Measurements from ENCODE around the gene SYT7.

GRCh38 chr11:61515686-61516085 lies 65.2 kb downstream of the SYT7 start:
- no peak for TF ChIP-seq POLR2A (IDR thresholded peaks at IDR 0.05)
- TF ChIP-seq, protein P1, sequence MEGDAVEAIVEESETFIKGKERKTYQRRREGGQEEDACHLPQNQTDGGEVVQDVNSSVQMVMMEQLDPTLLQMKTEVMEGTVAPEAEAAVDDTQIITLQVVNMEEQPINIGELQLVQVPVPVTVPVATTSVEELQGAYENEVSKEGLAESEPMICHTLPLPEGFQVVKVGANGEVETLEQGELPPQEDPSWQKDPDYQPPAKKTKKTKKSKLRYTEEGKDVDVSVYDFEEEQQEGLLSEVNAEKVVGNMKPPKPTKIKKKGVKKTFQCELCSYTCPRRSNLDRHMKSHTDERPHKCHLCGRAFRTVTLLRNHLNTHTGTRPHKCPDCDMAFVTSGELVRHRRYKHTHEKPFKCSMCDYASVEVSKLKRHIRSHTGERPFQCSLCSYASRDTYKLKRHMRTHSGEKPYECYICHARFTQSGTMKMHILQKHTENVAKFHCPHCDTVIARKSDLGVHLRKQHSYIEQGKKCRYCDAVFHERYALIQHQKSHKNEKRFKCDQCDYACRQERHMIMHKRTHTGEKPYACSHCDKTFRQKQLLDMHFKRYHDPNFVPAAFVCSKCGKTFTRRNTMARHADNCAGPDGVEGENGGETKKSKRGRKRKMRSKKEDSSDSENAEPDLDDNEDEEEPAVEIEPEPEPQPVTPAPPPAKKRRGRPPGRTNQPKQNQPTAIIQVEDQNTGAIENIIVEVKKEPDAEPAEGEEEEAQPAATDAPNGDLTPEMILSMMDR (IDR thresholded peaks at IDR 0.05), result no peak
